ENCODE measurements around the gene KDM1A.
"Not testable (repeated sequence)": the region's sequence is repeated elsewhere in the genome, so short reads cannot be mapped to it uniquely, and the experiment has no call there.

The KDM1A gene

DNA sequence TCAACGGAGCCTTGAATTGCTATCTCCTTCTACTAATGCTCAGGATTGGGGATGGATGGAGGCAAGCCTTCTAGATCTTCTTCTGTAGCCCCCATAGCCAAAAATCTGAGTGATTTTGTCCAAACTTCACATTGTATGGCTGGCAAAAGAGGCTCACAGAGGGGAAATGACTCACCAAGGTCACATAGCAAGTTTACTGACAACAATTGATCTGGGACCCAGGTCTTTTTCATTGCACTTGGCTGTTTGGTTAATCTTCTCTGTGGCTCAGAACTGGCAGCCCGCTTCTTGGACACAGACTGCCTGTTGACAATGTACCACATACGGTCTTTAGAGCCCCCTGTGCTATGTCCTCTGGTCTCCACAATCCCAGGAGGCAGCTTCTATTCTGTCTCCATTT lies 43.6 kb upstream of the KDM1A start:
- TF ChIP-seq, protein P1, sequence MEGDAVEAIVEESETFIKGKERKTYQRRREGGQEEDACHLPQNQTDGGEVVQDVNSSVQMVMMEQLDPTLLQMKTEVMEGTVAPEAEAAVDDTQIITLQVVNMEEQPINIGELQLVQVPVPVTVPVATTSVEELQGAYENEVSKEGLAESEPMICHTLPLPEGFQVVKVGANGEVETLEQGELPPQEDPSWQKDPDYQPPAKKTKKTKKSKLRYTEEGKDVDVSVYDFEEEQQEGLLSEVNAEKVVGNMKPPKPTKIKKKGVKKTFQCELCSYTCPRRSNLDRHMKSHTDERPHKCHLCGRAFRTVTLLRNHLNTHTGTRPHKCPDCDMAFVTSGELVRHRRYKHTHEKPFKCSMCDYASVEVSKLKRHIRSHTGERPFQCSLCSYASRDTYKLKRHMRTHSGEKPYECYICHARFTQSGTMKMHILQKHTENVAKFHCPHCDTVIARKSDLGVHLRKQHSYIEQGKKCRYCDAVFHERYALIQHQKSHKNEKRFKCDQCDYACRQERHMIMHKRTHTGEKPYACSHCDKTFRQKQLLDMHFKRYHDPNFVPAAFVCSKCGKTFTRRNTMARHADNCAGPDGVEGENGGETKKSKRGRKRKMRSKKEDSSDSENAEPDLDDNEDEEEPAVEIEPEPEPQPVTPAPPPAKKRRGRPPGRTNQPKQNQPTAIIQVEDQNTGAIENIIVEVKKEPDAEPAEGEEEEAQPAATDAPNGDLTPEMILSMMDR (IDR thresholded peaks at IDR 0.05): no peak
- Histone ChIP-seq H3K4me3 (ENCODE audit: low read depth in 1 of 2, low read length in 1 of 2) (no peak overlapping the region), H3K4me1 (ENCODE audit: control insufficient read depth in 1 of 2, insufficient read depth in 1 of 2, low read depth in 1 of 2, low read length in 1 of 2) (no peaks in the 10 kb centered on the region), H3K9me3 (no peaks in the 10 kb centered on the region), H3K27ac (no peak overlapping the region), H3K27me3 (peaks cover 42% of the 10 kb centered on the region), H3K36me3 (no peaks in the 10 kb centered on the region)

DNA sequence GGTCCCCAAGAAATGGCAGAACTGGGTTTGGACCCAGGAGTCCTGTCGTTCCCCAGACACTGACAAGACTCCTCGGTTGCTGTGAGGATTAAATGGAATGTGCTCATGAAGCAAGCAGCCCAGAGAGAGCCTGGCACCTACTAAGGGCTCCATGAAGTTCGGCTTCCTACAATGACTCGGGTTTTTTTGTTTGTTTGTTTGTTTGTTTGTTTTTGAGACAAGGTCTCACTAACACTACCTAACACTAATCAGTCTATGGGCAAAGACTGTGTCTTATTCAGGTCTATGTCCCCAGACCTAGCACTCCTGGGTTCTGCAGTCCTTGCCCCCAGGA lies 43.2 kb upstream of the KDM1A start:
- TF ChIP-seq, protein P1 (IDR thresholded peaks at IDR 0.05): no peak
- no peaks in the 10 kb centered on the region for H3K36me3 ChIP-seq
- H3K4me3 ChIP-seq (ENCODE audit: low read depth in 1 of 2, low read length in 1 of 2): no peak overlapping the region
- H3K27me3 ChIP-seq: peaks cover 38% of the 10 kb centered on the region
- H3K9me3 ChIP-seq: no peaks in the 10 kb centered on the region
- H3K27ac ChIP-seq: no peak overlapping the region
- no peaks in the 10 kb centered on the region for H3K4me1 ChIP-seq (ENCODE audit: control insufficient read depth in 1 of 2, insufficient read depth in 1 of 2, low read depth in 1 of 2, low read length in 1 of 2)

DNA sequence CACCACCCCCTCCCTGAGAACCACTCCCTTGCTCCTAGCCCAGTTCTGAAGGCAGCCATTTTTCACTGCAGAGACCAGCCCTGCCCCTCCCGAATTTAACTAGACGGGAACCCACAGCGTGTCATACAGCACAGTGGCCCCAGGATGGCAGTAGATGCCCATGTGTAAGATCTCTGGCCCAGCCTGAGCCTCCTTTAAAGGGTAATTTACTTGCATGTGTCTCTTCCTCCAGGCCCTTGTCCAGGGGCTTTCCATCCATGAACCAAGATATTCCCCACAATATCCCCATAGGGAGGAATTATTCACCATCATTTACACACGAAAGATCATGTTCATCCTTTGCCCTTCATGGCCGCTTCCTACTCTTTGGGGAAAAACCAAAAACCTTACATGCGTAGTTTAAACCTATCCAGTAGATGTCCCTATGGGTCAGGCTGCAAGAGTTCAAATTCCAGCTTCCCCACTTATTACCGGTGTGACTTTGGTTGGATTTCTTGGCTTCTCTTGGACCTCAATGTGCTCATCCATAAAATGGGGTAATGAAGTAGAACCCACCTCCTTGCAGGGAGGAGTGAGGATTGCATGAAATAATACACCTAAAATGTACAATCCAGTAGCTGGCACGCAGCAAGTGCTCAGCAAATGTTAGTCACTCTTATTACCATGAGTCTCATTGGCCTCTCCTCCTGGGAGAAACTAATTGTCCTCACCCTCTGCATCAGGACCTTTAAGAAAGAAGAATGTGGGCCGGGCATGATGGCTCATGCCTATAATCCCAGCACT lies 42.6 kb upstream of the KDM1A start:
- Histone ChIP-seq H3K9me3 (no peaks in the 10 kb centered on the region), H3K27ac (no peak overlapping the region), H3K27me3 (peaks cover 32% of the 10 kb centered on the region), H3K4me1 (ENCODE audit: control insufficient read depth in 1 of 2, insufficient read depth in 1 of 2, low read depth in 1 of 2, low read length in 1 of 2) (no peaks in the 10 kb centered on the region), H3K36me3 (no peaks in the 10 kb centered on the region), H3K4me3 (ENCODE audit: low read depth in 1 of 2, low read length in 1 of 2) (no peak overlapping the region)
- TF ChIP-seq, protein P1 (IDR thresholded peaks at IDR 0.05): no peak

DNA sequence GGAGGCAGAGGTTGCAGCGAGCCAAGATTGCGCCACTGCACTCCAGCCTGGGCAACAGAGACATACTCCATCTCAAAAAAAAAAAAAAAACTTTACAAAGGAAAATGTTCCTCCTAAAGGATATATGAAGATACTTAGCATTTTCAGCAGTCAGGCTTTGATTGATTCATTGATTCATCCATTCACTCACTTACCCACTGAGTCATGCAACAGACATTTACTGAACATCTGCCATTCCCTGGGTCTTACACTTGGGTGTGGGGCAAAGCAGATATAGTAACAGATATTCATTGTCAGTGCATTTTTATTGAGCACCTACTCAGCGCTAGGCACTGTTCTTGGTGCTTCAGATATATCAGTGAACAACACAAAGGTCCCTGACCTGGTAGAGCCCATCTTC lies 41.0 kb upstream of the KDM1A start:
- Histone ChIP-seq H3K9me3 (no peaks in the 10 kb centered on the region), H3K27me3 (peaks cover 32% of the 10 kb centered on the region), H3K27ac (no peak overlapping the region), H3K4me1 (ENCODE audit: control insufficient read depth in 1 of 2, insufficient read depth in 1 of 2, low read depth in 1 of 2, low read length in 1 of 2) (no peaks in the 10 kb centered on the region), H3K36me3 (no peaks in the 10 kb centered on the region), H3K4me3 (ENCODE audit: low read depth in 1 of 2, low read length in 1 of 2) (no peak overlapping the region)
- TF ChIP-seq, protein P1 (IDR thresholded peaks at IDR 0.05): no peak

DNA sequence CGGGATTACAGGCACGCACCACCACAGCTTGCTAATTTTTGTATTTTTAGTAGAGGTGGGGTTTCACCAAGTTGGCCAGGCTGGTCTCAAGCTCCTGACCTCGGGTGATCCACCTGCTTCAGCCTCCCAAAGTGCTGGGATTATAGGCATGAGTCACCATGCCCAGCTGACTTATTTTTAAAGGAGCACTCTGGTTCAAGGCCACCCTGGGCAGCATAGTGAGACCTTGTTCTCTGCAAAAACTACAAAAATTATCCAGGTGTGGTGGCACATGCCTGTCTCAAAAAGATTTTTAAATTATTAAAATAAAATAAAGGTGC lies 38.8 kb upstream of the KDM1A start:
- H3K27ac ChIP-seq; H3K4me3 ChIP-seq (ENCODE audit: low read depth in 1 of 2, low read length in 1 of 2); H3K36me3 ChIP-seq; H3K9me3 ChIP-seq; H3K4me1 ChIP-seq (ENCODE audit: control insufficient read depth in 1 of 2, insufficient read depth in 1 of 2, low read depth in 1 of 2, low read length in 1 of 2): not testable (repeated sequence)
- peaks cover 28% of the 10 kb centered on the region for H3K27me3 ChIP-seq

DNA sequence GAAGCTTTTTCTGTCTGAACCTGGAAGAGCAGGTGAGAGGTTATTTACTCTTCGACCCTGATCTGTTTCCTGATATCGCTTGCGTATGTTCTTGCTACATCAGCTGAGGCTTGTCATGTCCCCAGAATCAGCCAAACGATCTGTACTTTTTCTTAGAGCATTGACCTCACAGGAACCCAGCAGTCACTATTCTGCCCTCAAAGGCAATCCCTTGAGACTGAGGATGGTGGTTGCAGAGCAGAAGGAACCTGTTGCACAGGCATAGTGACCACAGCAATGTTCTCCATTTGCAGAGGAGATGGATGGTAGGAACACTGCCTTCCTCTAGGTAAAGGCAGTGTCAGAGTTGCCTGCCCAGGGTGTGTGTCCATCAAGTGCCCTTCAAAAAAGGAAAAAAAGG lies 35.3 kb upstream of the KDM1A start:
- Histone ChIP-seq H3K4me3 (ENCODE audit: low read depth in 1 of 2, low read length in 1 of 2) (no peak overlapping the region), H3K4me1 (ENCODE audit: control insufficient read depth in 1 of 2, insufficient read depth in 1 of 2, low read depth in 1 of 2, low read length in 1 of 2) (no peaks in the 10 kb centered on the region), H3K36me3 (no peaks in the 10 kb centered on the region), H3K9me3 (no peaks in the 10 kb centered on the region), H3K27ac (no peak overlapping the region), H3K27me3 (peaks cover 26% of the 10 kb centered on the region)
- TF ChIP-seq, protein P1 (IDR thresholded peaks at IDR 0.05): no peak

DNA sequence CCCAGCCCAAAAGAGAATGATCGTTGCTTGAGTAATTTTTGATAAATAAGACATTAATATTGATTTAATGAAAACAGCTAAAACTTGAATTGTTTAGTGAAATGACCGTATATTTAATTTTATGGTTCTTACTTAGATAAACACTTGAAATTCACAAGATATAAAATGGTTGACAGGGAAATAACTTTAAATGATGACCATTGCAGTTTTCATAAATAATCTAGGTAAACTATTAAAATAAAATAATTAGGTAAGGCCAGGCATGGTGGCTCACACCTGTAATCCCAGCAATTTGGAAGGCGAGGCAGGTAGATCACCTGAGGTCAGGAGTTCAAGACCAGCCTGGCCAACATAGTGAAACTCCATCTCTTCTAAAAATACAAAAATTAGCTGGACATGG lies 26.9 kb upstream of the KDM1A start:
- not testable (repeated sequence) for H3K36me3 ChIP-seq; H3K9me3 ChIP-seq; H3K27me3 ChIP-seq; H3K4me3 ChIP-seq (ENCODE audit: low read depth in 1 of 2, low read length in 1 of 2); H3K27ac ChIP-seq; H3K4me1 ChIP-seq (ENCODE audit: control insufficient read depth in 1 of 2, insufficient read depth in 1 of 2, low read depth in 1 of 2, low read length in 1 of 2)

DNA sequence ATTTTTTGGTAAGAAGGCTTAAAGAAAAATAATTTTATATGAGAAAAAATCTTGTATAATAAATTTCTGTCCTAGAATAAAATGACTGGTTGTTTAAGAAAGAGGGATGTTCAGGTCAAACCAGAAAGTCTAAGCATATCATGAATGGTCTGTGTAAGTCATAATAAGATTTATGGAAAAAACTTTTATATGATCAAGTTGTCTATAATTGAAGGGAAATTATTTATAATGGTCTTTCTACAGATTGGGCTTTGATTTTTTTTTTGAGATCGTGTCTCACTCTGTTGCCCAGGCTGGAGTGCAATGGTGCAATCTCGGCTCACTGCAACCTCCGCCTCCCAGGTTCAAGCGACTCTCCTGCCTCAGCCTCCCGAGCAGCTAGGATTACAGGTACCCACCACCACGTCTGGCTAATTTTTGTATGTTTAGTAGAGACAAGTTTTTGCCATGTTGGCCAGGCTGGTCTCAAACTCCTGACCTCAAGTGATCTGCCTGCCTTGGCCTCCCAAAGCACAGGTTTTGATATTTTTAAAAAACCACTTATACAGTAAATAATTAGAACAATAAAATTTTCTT lies 26.0 kb upstream of the KDM1A start:
- H3K4me1 ChIP-seq (ENCODE audit: control insufficient read depth in 1 of 2, insufficient read depth in 1 of 2, low read depth in 1 of 2, low read length in 1 of 2); H3K36me3 ChIP-seq; H3K4me3 ChIP-seq (ENCODE audit: low read depth in 1 of 2, low read length in 1 of 2); H3K27me3 ChIP-seq; H3K9me3 ChIP-seq; H3K27ac ChIP-seq: not testable (repeated sequence)
